SK-N-SH (cell line): ENCODE results near the gene LGR6. TPM values are rescaled to one million over a fixed set of nuclear protein-coding genes. Genes with fewer than 3 reads are reported as not detected.

Experiments
- CTCF ChIA-PET: fragments of 300-600, 350-600 bp; formaldehyde crosslinking; extraction: SDS; loops from one replicate; lab custom pipeline; 2021; lab: Yijun Ruan, JAX
- POLR2A ChIA-PET: fragments of 350-600 bp; sonication (Branson Sonifier 250); formaldehyde crosslinking; extraction: SDS; loops from one replicate; lab custom pipeline; 2020; ENCODE audit warnings: antibody characterized with exemption, inconsistent platforms; lab: Yijun Ruan, JAX
- DNase-seq: peaks from one replicate; pipeline ENCODE4 v3.0.0; 2012
- H2AFZ ChIP-seq: fragments of 200-600 bp; sonication (generic); 2 replicates; pipeline ENCODE4 v1.8.1; 2016; ENCODE audit warnings: antibody characterized with exemption, mild to moderate bottlenecking, low read depth
- H3F3A ChIP-seq: fragments of 200-600 bp; sonication (generic); replicated peaks from 2 replicates; pipeline ENCODE3; 2016; ENCODE audit warnings: antibody characterized with exemption, mild to moderate bottlenecking; ENCODE audit not compliant: insufficient read depth
- H3K27ac ChIP-seq, 2 experiments: fragments of 200-500 bp in 1 of 2; fragments of 200-600 bp in 1 of 2; sonication (Bioruptor generic) in 1 of 2; sonication (generic), shearing (Covaris generic) in 1 of 2; 2 replicates each; pipeline versions ENCODE4 v1.5.1 to v1.6.1; 2014 to 2016; ENCODE audit warnings: low read depth in 2 of 2, inconsistent platforms in 1 of 2, low read length in 1 of 2, mild to moderate bottlenecking in 1 of 2, mixed read lengths in 1 of 2
- H3K27me3 ChIP-seq: fragments of 200-600 bp; sonication (generic), shearing (Covaris generic); 2 replicates; pipeline ENCODE4 v1.6.1; 2016; ENCODE audit warnings: mixed run types; ENCODE audit not compliant: insufficient read depth
- H3K36me3 ChIP-seq, 2 experiments: fragments of 200-500 bp in 1 of 2; fragments of 200-600 bp in 1 of 2; sonication (Bioruptor generic) in 1 of 2; sonication (generic) in 1 of 2; replicated peaks in 1 of 2; 2 replicates each; pipeline versions ENCODE3 to v1.5.1; 2014 to 2016; ENCODE audit warnings: low read length in 1 of 2, mild to moderate bottlenecking in 1 of 2; ENCODE audit not compliant: insufficient read depth in 2 of 2, control insufficient read depth in 1 of 2
- H3K4me1 ChIP-seq, 2 experiments: fragments of 200-500 bp in 1 of 2; fragments of 200-600 bp in 1 of 2; sonication (Bioruptor generic) in 1 of 2; sonication (generic), shearing (Covaris generic) in 1 of 2; 2 replicates each; pipeline versions ENCODE4 v1.5.1 to v1.6.1; 2014 to 2016; ENCODE audit warnings: low read depth in 1 of 2, low read length in 1 of 2, mixed run types in 1 of 2; ENCODE audit not compliant: insufficient read depth in 2 of 2, control insufficient read depth in 1 of 2
- H3K4me2 ChIP-seq: fragments of 200-600 bp; sonication (generic), shearing (Covaris generic); 2 replicates; pipeline ENCODE4 v1.6.1; 2017; ENCODE audit warnings: mixed run types
- H3K4me3 ChIP-seq, 2 experiments: fragments of 200-500 bp in 1 of 2; fragments of 200-600 bp in 1 of 2; sonication (Bioruptor generic) in 1 of 2; sonication (generic), shearing (Covaris generic) in 1 of 2; 2 replicates each; pipeline versions ENCODE4 v1.5.1 to v1.8.1; 2014 to 2016; ENCODE audit warnings: low read depth in 2 of 2, inconsistent platforms in 1 of 2, low read length in 1 of 2, mild to moderate bottlenecking in 1 of 2, mixed read lengths in 1 of 2, moderate library complexity in 1 of 2
- H3K79me2 ChIP-seq: fragments of 200-600 bp; sonication (generic); 2 replicates; pipeline ENCODE4 v1.8.1; 2017; ENCODE audit warnings: mild to moderate bottlenecking; ENCODE audit not compliant: insufficient read depth
- H3K9ac ChIP-seq: fragments of 200-600 bp; sonication (generic); 2 replicates; pipeline ENCODE4 v1.6.1; 2017; ENCODE audit warnings: mixed run types
- H3K9me2 ChIP-seq: fragments of 200-600 bp; sonication (generic); 2 replicates; pipeline ENCODE4 v1.6.1; 2017; ENCODE audit warnings: mixed run types
- H3K9me3 ChIP-seq: fragments of 200-600 bp; sonication (generic); 2 replicates; pipeline ENCODE4 v1.6.1; 2017; ENCODE audit warnings: mixed run types, mild to moderate bottlenecking, moderate library complexity
- H4K20me1 ChIP-seq: fragments of 200-600 bp; sonication (generic); 2 replicates; pipeline ENCODE4 v1.6.1; 2017; ENCODE audit warnings: mild to moderate bottlenecking, mixed run types; ENCODE audit not compliant: insufficient read depth
- CHD2 ChIP-seq: fragments of 150-350 bp; IDR thresholded peaks from 2 replicates; pipeline ENCODE4 v1.6.1; 2018; ENCODE audit warnings: low read length; ENCODE audit not compliant: partially characterized antibody
- EP300 ChIP-seq, 2 experiments: IDR thresholded peaks; 2 replicates each; pipeline versions ENCODE4 v1.4.0 to v1.6.1; 2012; ENCODE audit warnings: borderline replicate concordance in 1 of 2, low read depth in 1 of 2, low read length in 1 of 2
- FOXJ3 ChIP-seq: sonication (generic); formaldehyde crosslinking; IDR thresholded peaks from 2 replicates; pipeline ENCODE4 v1.5.1; 2020; ENCODE audit warnings: mild to moderate bottlenecking, missing genetic modification reagents
- FOXM1 ChIP-seq: IDR thresholded peaks from 2 replicates; pipeline ENCODE4 v1.4.0; 2012; ENCODE audit warnings: low read depth, mild to moderate bottlenecking
- GABPA ChIP-seq: IDR thresholded peaks from 2 replicates; pipeline ENCODE4 v1.4.0; 2012; ENCODE audit warnings: low read depth, mild to moderate bottlenecking
- JUND ChIP-seq: IDR thresholded peaks from 2 replicates; pipeline ENCODE4 v1.4.0; 2012
- MEF2A ChIP-seq: IDR thresholded peaks from 2 replicates; pipeline ENCODE4 v1.4.0; 2012; ENCODE audit warnings: low read depth, borderline replicate concordance
- NFIC ChIP-seq: IDR thresholded peaks from 2 replicates; pipeline ENCODE4 v1.4.0; 2012; ENCODE audit warnings: borderline replicate concordance
- POLR2AphosphoS5 ChIP-seq: IDR thresholded peaks from 2 replicates; pipeline ENCODE4 v1.6.1; 2012; ENCODE audit warnings: low read depth, low read length
- SIN3A ChIP-seq: IDR thresholded peaks from 2 replicates; pipeline ENCODE4 v1.6.1; 2012; ENCODE audit warnings: low read depth, mild to moderate bottlenecking, low read length, moderate library complexity, borderline replicate concordance
- TCF12 ChIP-seq: IDR thresholded peaks from 2 replicates; pipeline ENCODE4 v1.4.0; 2012
- TEAD4 ChIP-seq: IDR thresholded peaks from 2 replicates; pipeline ENCODE4 v1.4.0; 2012; ENCODE audit warnings: mild to moderate bottlenecking, borderline replicate concordance; ENCODE audit not compliant: insufficient read depth
- YY1 ChIP-seq: IDR thresholded peaks from 2 replicates; pipeline ENCODE4 v1.4.0; 2012; ENCODE audit warnings: low read depth, mild to moderate bottlenecking
- WGBS: methylation state at CpG from one replicate; pipeline ENCODE4 v1.1.6; 2017; ENCODE audit warnings: low lambda C conversion rate; 5-methylcytosine and 5-hydroxymethylcytosine counted together
- polyA plus RNA-seq, 3 experiments: library from polyadenylated mRNA; depleted of rRNA; stranded (reverse); fragments of >200 nt; gene quantifications; 2 replicates each; pipeline ENCODE4 v1.2.3, GENCODE V29; 2012
- TF ChIP-seq, protein P1 (sequence below): IDR thresholded peaks from 2 replicates; pipeline ENCODE4 v1.4.0; 2012; ENCODE audit warnings: low read depth, borderline replicate concordance
- TF ChIP-seq, protein P2 (sequence below): IDR thresholded peaks from 2 replicates; pipeline ENCODE4; 2012
- TF ChIP-seq, protein P3 (sequence below): fragments of 200-600 bp; sonication (generic); IDR thresholded peaks from 2 replicates; pipeline ENCODE4 v1.6.1; 2017; ENCODE audit warnings: antibody characterized with exemption, mild to moderate bottlenecking, moderate library complexity
- TF ChIP-seq, protein P4 (sequence below): fragments of 150-350 bp; IDR thresholded peaks from 2 replicates; pipeline ENCODE4 v1.6.1; 2016; ENCODE audit warnings: mild to moderate bottlenecking, low read depth, low read length
- TF ChIP-seq, protein P5 (sequence below): IDR thresholded peaks from 2 replicates; pipeline ENCODE4 v1.6.1; 2012; ENCODE audit warnings: mild to moderate bottlenecking, low read depth, low read length, moderate library complexity

LGR6 gene
- polyA plus RNA-seq, 1 of the 3 experiments (the other 2 are of a cell fraction), result 0.03 TPM

DNA sequence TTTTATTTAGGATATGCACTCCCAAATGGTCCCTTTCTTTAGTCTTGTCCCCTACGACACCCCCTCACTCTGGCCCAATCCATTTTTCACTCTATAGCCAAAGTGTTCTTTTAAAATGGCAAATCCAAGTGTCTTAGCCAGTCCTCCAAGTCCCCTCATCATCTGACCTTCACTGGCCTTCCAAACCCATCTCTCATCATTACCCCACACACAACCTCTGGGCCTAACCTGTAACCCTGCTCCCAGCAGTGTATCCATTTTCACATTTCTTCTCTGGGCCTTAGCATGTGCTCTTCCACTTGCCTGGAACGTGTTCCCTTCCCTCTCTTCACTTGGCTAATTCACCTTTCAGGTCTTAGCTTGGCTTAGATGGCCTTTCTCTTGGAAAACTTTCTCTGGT lies 42.6 kb upstream of the LGR6 start:
- Histone ChIP-seq H3K4me1 (peaks cover 9 to 19% of the 10 kb centered on the region in 2 experiments; a peak in 1 of 4 replicates), H3K4me3 (no peak overlapping the region), H3K9ac (no peak overlapping the region), H3F3A (peaks cover 9% of the 10 kb centered on the region), H3K9me3 (no peaks in the 10 kb centered on the region), H3K27me3 (no peaks in the 10 kb centered on the region), H3K9me2 (no peaks in the 10 kb centered on the region), H3K27ac (no peak overlapping the region), H3K79me2 (no peaks in the 10 kb centered on the region), H3K36me3 (no peaks in the 10 kb centered on the region), H2AFZ (no peak overlapping the region), H4K20me1 (no peaks in the 10 kb centered on the region), H3K4me2 (no peak overlapping the region)
- TF ChIP-seq, protein P1, sequence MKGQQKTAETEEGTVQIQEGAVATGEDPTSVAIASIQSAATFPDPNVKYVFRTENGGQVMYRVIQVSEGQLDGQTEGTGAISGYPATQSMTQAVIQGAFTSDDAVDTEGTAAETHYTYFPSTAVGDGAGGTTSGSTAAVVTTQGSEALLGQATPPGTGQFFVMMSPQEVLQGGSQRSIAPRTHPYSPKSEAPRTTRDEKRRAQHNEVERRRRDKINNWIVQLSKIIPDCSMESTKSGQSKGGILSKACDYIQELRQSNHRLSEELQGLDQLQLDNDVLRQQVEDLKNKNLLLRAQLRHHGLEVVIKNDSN, result no peak
- TF ChIP-seq CHD2 (no peak), SIN3A (no peak), TCF12 (no peak), NFIC (no peak), MEF2A (no peak), FOXJ3 (CRISPR knock-in tag) (no peak), JUND (no peak), FOXM1 (no peak), EP300 (IDR thresholded peaks at IDR 0.05; ENCODE audit: borderline replicate concordance in 1 of 2, low read depth in 1 of 2, low read length in 1 of 2) (no peak), POLR2AphosphoS5 (no peak), TEAD4 (no peak), YY1 (no peak), GABPA (no peak)
- TF ChIP-seq, protein P2, sequence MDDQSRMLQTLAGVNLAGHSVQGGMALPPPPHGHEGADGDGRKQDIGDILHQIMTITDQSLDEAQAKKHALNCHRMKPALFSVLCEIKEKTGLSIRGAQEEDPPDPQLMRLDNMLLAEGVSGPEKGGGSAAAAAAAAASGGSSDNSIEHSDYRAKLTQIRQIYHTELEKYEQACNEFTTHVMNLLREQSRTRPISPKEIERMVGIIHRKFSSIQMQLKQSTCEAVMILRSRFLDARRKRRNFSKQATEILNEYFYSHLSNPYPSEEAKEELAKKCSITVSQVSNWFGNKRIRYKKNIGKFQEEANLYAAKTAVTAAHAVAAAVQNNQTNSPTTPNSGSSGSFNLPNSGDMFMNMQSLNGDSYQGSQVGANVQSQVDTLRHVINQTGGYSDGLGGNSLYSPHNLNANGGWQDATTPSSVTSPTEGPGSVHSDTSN, result no peak
- TF ChIP-seq, protein P3, sequence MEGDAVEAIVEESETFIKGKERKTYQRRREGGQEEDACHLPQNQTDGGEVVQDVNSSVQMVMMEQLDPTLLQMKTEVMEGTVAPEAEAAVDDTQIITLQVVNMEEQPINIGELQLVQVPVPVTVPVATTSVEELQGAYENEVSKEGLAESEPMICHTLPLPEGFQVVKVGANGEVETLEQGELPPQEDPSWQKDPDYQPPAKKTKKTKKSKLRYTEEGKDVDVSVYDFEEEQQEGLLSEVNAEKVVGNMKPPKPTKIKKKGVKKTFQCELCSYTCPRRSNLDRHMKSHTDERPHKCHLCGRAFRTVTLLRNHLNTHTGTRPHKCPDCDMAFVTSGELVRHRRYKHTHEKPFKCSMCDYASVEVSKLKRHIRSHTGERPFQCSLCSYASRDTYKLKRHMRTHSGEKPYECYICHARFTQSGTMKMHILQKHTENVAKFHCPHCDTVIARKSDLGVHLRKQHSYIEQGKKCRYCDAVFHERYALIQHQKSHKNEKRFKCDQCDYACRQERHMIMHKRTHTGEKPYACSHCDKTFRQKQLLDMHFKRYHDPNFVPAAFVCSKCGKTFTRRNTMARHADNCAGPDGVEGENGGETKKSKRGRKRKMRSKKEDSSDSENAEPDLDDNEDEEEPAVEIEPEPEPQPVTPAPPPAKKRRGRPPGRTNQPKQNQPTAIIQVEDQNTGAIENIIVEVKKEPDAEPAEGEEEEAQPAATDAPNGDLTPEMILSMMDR, result no peak
- TF ChIP-seq, protein P4, sequence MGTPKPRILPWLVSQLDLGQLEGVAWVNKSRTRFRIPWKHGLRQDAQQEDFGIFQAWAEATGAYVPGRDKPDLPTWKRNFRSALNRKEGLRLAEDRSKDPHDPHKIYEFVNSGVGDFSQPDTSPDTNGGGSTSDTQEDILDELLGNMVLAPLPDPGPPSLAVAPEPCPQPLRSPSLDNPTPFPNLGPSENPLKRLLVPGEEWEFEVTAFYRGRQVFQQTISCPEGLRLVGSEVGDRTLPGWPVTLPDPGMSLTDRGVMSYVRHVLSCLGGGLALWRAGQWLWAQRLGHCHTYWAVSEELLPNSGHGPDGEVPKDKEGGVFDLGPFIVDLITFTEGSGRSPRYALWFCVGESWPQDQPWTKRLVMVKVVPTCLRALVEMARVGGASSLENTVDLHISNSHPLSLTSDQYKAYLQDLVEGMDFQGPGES, result no peak
- TF ChIP-seq, protein P5, sequence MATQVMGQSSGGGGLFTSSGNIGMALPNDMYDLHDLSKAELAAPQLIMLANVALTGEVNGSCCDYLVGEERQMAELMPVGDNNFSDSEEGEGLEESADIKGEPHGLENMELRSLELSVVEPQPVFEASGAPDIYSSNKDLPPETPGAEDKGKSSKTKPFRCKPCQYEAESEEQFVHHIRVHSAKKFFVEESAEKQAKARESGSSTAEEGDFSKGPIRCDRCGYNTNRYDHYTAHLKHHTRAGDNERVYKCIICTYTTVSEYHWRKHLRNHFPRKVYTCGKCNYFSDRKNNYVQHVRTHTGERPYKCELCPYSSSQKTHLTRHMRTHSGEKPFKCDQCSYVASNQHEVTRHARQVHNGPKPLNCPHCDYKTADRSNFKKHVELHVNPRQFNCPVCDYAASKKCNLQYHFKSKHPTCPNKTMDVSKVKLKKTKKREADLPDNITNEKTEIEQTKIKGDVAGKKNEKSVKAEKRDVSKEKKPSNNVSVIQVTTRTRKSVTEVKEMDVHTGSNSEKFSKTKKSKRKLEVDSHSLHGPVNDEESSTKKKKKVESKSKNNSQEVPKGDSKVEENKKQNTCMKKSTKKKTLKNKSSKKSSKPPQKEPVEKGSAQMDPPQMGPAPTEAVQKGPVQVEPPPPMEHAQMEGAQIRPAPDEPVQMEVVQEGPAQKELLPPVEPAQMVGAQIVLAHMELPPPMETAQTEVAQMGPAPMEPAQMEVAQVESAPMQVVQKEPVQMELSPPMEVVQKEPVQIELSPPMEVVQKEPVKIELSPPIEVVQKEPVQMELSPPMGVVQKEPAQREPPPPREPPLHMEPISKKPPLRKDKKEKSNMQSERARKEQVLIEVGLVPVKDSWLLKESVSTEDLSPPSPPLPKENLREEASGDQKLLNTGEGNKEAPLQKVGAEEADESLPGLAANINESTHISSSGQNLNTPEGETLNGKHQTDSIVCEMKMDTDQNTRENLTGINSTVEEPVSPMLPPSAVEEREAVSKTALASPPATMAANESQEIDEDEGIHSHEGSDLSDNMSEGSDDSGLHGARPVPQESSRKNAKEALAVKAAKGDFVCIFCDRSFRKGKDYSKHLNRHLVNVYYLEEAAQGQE, result no peak
- POLR2A ChIA-PET, result no interaction called here
- DNase-seq, result no peak
- WGBS, result 59% methylated on average over 2 of the region's 2 CpGs
- CTCF ChIA-PET, result interaction anchor here (1.1 to 1.9 kb wide), 2 partner anchors 16 kb away, joined by 3 to 6 read pairs; no protein-coding TSS in a partner anchor
